ENCODE results near the gene STPG4. TPM values are rescaled to one million over a fixed set of nuclear protein-coding genes. Genes with fewer than 3 reads are reported as not detected.

STPG4 gene
- total RNA-seq, 1 donor: 0.09 TPM

DNA sequence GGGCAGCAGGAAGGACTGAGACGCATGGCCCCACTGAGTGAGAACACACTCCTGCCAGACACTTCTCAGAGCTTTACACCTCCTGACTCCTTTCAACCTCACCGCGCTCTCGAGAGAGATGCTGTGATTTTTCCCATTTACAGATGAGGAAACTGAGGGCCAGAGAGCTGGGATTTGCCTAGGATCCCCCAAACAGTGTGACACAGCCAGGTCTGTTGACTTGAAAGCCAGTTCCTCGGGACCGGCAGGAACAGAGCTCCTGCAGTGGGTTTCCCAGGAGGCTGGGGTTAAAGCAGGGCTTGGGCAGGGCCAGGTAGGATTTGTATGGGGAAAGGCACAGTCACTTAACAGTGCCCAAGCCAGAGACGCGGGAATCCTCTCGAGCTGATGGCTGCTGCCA, 81.9 kb downstream of the STPG4 start:
- TF ChIP-seq, protein P1, sequence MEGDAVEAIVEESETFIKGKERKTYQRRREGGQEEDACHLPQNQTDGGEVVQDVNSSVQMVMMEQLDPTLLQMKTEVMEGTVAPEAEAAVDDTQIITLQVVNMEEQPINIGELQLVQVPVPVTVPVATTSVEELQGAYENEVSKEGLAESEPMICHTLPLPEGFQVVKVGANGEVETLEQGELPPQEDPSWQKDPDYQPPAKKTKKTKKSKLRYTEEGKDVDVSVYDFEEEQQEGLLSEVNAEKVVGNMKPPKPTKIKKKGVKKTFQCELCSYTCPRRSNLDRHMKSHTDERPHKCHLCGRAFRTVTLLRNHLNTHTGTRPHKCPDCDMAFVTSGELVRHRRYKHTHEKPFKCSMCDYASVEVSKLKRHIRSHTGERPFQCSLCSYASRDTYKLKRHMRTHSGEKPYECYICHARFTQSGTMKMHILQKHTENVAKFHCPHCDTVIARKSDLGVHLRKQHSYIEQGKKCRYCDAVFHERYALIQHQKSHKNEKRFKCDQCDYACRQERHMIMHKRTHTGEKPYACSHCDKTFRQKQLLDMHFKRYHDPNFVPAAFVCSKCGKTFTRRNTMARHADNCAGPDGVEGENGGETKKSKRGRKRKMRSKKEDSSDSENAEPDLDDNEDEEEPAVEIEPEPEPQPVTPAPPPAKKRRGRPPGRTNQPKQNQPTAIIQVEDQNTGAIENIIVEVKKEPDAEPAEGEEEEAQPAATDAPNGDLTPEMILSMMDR (IDR thresholded peaks at IDR 0.05; ENCODE audit: insufficient read depth, low read length): no peak
- no peak overlapping the region for H3K4me3 ChIP-seq (ENCODE audit: low read depth, low read length)
- no peak for DNase-seq (ENCODE audit: low read depth)

DNA sequence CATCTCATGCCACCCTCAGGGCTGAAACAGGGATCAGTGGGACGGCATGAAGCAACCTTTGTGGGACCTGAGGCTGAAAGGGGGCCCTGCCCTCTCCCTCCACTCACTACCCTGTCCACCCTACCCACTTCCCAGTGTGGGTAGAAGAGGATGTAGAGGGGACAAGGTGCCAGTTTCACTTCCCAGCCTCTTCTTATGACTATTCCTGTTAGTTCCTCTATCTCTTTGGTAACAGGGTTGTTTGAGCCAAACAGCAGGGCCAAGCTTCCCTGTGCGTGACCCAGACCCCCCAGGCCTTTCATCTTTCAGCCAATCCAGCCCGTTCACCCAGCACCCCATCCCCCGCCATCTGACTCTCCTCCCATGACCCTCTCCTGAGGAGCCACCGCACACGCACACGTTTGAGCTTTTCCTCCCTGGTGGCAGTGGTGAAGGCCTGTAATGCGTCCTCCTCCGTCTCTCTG, 82.3 kb downstream of the STPG4 start:
- no peak for DNase-seq (ENCODE audit: low read depth)
- TF ChIP-seq, protein P1 (IDR thresholded peaks at IDR 0.05; ENCODE audit: insufficient read depth, low read length): no peak
- no peak overlapping the region for H3K4me3 ChIP-seq (ENCODE audit: low read depth, low read length)

DNA sequence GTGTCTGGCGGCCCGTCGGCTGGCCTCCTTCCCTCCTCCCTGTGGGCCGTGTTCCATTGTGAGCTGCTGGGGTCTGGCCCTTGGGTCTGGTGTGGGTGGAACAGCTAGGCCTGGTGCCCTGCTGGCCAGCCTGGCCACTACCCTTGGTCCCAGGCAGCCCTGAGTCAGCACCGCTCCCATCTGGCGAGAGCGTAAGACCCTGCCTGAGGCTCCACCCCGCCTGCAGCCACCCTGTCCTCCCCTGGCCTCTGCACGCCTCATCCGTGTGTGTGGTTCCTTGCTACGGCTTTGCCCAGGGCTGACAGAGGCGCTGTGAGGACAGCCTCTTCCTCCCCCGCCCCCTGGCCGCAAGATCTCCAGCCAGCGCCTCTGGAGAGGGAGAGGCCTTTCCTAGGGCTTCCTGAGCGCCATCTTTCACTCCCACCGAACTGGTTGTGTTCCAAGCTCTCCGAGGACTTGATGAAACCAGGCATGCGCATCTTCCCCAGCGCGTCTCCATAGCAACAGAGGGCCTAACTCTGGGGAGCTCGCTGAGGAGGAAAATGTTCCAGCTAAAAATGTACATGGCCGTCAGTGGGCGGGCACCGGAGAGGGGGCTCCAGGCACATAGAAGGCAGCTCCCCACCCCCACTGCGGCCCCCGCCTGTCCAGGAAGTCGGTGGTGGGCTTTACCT, 83.0 kb downstream of the STPG4 start:
- peak; percentile 97 for DNase-seq (ENCODE audit: low read depth)
- H3K4me3 ChIP-seq (ENCODE audit: low read depth, low read length): no peak overlapping the region
- TF ChIP-seq, protein P1 (IDR thresholded peaks at IDR 0.05; ENCODE audit: insufficient read depth, low read length): peak; percentile 63

DNA sequence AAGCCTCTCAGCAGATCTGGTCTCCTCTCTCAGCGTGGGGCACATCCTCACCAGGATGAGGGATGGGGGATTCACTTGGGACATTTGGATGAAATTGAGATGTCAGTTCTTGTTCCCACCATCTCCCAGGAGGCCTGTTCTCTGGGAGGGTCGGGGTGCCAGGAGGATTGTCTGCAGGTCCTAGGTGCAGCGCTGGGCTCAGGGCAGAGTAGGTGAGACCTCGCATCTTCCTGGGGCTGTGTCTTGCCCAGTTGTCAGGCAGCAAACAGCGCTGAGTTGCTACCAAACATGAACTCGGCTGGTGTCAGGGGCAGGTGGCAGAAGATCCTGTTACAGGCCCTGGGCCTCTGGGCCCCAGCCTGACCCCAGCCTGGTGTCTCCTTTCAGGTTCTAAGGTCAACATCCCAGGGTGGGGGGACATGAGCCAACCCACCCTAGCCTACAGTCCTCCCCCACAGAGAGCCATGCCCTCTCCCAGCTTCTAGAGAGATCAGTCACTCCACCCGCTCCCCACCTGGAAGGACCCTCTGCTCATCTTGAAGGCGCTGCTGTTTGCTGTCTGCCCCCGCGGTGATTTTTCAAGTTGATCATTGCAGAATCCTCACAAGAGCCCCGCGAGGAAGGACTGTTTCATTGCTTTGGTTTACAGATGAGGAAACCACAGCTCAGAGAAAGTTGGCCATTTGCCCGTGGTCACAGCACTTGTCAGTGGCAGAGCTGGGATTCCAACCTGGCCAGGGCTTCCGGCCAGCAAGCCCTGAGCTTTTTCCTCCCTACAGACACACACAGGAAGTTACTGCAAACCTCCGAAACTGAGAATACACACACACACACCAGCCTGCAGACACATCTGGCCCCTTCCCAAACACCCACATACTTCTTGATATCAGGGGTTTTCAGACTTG, 83.9 kb downstream of the STPG4 start:
- TF ChIP-seq, protein P1 (IDR thresholded peaks at IDR 0.05; ENCODE audit: insufficient read depth, low read length): no peak
- peak; percentile 90 for DNase-seq (ENCODE audit: low read depth)
- no peak overlapping the region for H3K4me3 ChIP-seq (ENCODE audit: low read depth, low read length)

DNA sequence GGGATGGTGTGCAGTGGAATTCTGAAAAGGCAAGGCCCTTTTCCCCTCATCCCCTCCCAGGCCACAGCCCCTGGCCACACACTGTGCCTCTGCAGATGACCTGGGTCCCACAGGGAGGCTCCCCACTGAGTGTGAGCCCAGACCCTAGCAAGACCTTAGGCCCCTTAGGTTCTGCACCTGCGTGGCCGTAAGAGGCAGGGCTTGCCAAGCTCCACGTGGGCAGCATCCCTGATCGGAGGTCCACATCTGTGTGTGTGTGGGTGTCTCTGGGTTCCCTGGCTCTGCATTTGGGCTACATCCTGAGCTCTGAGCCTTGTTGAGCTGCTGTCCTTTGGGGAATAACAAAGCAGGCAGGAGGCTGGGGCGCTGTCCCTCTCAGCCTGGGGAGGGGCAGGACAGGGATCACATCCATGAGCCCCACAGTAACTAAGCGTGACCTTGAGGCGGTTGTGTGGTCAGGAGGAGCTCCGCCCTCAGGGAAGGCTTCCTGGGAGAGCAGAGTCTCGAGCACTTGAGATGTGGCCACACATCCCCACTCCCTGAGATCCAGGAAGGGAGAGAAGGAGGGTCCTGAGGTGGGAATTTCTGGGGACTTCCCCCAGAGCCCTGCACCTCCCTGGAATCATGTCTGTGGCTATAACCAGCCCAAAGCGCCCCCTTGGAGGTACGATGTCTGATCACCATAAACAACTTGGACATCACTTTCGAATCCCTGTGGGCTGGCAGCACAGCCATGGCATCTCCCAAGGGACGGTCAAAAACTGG, 84.8 kb downstream of the STPG4 start:
- no peak for DNase-seq (ENCODE audit: low read depth)
- H3K4me3 ChIP-seq (ENCODE audit: low read depth, low read length): no peak overlapping the region
- TF ChIP-seq, protein P1 (IDR thresholded peaks at IDR 0.05; ENCODE audit: insufficient read depth, low read length): no peak

DNA sequence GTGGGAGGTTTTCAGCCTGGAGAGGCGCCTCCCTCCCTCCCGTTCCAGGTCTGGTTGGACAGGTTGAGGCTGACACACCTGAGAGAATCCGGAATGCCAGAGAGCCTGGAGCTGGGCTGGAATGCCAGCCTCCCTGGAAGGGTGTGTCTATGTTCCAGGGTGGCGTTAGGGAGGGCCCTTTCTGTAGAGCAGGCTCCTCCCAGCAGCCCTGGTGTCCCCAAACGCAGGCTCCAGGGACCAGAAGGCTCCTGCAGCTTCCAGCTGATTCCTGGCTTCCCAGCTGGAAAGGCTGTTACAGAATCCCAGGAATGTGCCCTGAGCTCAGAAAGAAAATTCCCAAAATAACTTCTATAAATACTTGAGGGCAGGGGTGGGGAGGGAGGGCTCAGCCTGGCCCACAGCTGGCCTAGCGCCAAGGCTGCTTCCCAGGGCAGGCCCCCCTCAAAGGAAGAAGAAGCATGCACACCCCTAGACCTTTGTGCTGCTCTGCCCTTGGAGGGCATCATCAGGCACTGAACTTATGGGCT, 85.4 kb downstream of the STPG4 start:
- TF ChIP-seq, protein P1 (IDR thresholded peaks at IDR 0.05; ENCODE audit: insufficient read depth, low read length): no peak
- peak; percentile 85 for DNase-seq (ENCODE audit: low read depth)
- no peak overlapping the region for H3K4me3 ChIP-seq (ENCODE audit: low read depth, low read length)

Data from fibroblast of the aortic adventitia (primary cell).